H1 (cell line): ENCODE measurements around the gene ANO9. TPM values are rescaled to one million over a fixed set of nuclear protein-coding genes. Genes with fewer than 3 reads are reported as not detected.

Experiments used
- CTCF ChIA-PET: fragments of 300-600 bp; sonication (Branson Sonifier 250); formaldehyde crosslinking; loops from one replicate; lab custom pipeline; 2021; ENCODE audit not compliant: partially characterized antibody; lab: Charles Lee
- POLR2A ChIA-PET: fragments of 300-600 bp; sonication (Branson Sonifier 250); formaldehyde crosslinking; loops from one replicate; lab custom pipeline; 2021; ENCODE audit warnings: inconsistent platforms; ENCODE audit not compliant: partially characterized antibody; lab: Charles Lee
- DNase-seq, 2 experiments: peaks; one replicate each; pipeline versions ENCODE4 v3.0.0 to v3.0.0-alpha.2; 2010 to 2022; ENCODE audit warnings: low spot score in 2 of 2, low read depth in 1 of 2, mixed read lengths in 1 of 2
- FAIRE-seq: peaks from 2 replicates; lab custom pipeline; 2011; peaks lifted over from hg19 to GRCh38; lab: Jason Lieb, UNC
- H2AFZ ChIP-seq: 2 replicates; pipeline ENCODE4 v1.8.1; 2012; ENCODE audit warnings: low read length, inconsistent platforms
- H2AK5ac ChIP-seq: 2 replicates; pipeline ENCODE4 v1.6.1; 2013; ENCODE audit warnings: low read depth, low read length
- H2BK120ac ChIP-seq: replicated peaks from 2 replicates; pipeline ENCODE3; 2013; ENCODE audit warnings: low read depth, low read length, inconsistent platforms
- H2BK12ac ChIP-seq: 2 replicates; pipeline ENCODE4 v1.6.1; 2013; ENCODE audit warnings: low read depth, low read length
- H2BK15ac ChIP-seq: 2 replicates; pipeline ENCODE4 v1.6.1; 2013; ENCODE audit warnings: low read length
- H2BK20ac ChIP-seq: 2 replicates; pipeline ENCODE4 v1.6.1; 2013; ENCODE audit warnings: low read length
- H2BK5ac ChIP-seq: 2 replicates; pipeline ENCODE4 v1.6.1; 2013; ENCODE audit warnings: low read depth, low read length
- H3K14ac ChIP-seq: 2 replicates; pipeline ENCODE4 v1.6.1; 2013; ENCODE audit warnings: inconsistent platforms; ENCODE audit not compliant: insufficient read length
- H3K18ac ChIP-seq: 2 replicates; pipeline ENCODE4 v1.6.1; 2013; ENCODE audit warnings: low read length; ENCODE audit errors: extremely low read depth
- H3K23ac ChIP-seq: 2 replicates; pipeline ENCODE4 v1.6.1; 2013; ENCODE audit warnings: inconsistent platforms; ENCODE audit not compliant: insufficient read length
- H3K23me2 ChIP-seq: 2 replicates; pipeline ENCODE4 v1.6.1; 2013; ENCODE audit warnings: low read depth, low read length
- H3K27ac ChIP-seq: 2 replicates; pipeline ENCODE4 v1.6.1; 2011; ENCODE audit warnings: low read depth, low read length, inconsistent platforms
- H3K27me3 ChIP-seq, 4 experiments: replicated peaks in 1 of 4; 1 replicate in 1 of 4; 2 replicates in 3 of 4; pipeline versions ENCODE4 v1.6.1 to v1.8.1; 2011 to 2013; ENCODE audit warnings: low read length in 3 of 4, mild to moderate bottlenecking in 3 of 4, inconsistent platforms in 2 of 4, mixed read lengths in 2 of 4, moderate library complexity in 1 of 4; ENCODE audit not compliant: control insufficient read depth in 3 of 4, insufficient read depth in 3 of 4; ENCODE audit errors: extremely low read depth in 1 of 4
- H3K36me3 ChIP-seq, 4 experiments: 2 replicates each; pipeline versions ENCODE4 v1.6.1 to v1.8.1; 2011 to 2013; ENCODE audit warnings: mild to moderate bottlenecking in 4 of 4, low read length in 3 of 4, moderate library complexity in 2 of 4, control low read depth in 1 of 4, inconsistent platforms in 1 of 4; ENCODE audit not compliant: insufficient read depth in 4 of 4, control insufficient read depth in 2 of 4
- H3K4ac ChIP-seq: replicated peaks from 2 replicates; pipeline ENCODE3; 2013; ENCODE audit warnings: low read length, low read depth, mixed read lengths, inconsistent platforms; ENCODE audit not compliant: insufficient read length
- H3K4me1 ChIP-seq, 4 experiments: replicated peaks in 1 of 4; 1 replicate in 1 of 4; 2 replicates in 3 of 4; pipeline versions ENCODE4 v1.6.1 to v1.8.1; 2011 to 2013; ENCODE audit warnings: low read length in 3 of 4, inconsistent platforms in 2 of 4, mixed read lengths in 1 of 4; ENCODE audit not compliant: insufficient read depth in 4 of 4, control insufficient read depth in 3 of 4
- H3K4me2 ChIP-seq, 2 experiments: 2 replicates each; pipeline versions ENCODE4 v1.6.1 to v1.8.1; 2011 to 2013; ENCODE audit warnings: low read depth in 2 of 2, low read length in 2 of 2, control low read depth in 1 of 2, inconsistent platforms in 1 of 2, mild to moderate bottlenecking in 1 of 2; ENCODE audit not compliant: insufficient read depth in 1 of 2
- H3K4me3 ChIP-seq, 4 experiments: fragments of 200-600, 300-600 bp in 1 of 4; sonication (generic), shearing (Covaris generic), sonication (Bioruptor Twin) in 1 of 4; 2 replicates each; pipeline versions ENCODE4 v1.5.1 to v1.8.1; 2011 to 2016; ENCODE audit warnings: low read length in 4 of 4, low read depth in 3 of 4, control low read depth in 2 of 4, inconsistent platforms in 2 of 4, mild to moderate bottlenecking in 2 of 4, mixed read lengths in 1 of 4, moderate library complexity in 1 of 4; ENCODE audit not compliant: insufficient read depth in 2 of 4; ENCODE audit errors: extremely low read depth in 1 of 4
- H3K56ac ChIP-seq: replicated peaks from 2 replicates; pipeline ENCODE3; 2013; ENCODE audit warnings: low read depth, mild to moderate bottlenecking, mixed read lengths, low read length, inconsistent platforms; ENCODE audit not compliant: insufficient read length
- H3K79me1 ChIP-seq: 2 replicates; pipeline ENCODE4 v1.6.1; 2013; ENCODE audit warnings: low read depth, low read length, control low read depth
- H3K79me2 ChIP-seq, 2 experiments: 2 replicates each; pipeline versions ENCODE4 v1.6.1 to v1.8.1; 2012 to 2013; ENCODE audit warnings: low read length in 2 of 2, mild to moderate bottlenecking in 2 of 2, inconsistent platforms in 1 of 2; ENCODE audit not compliant: insufficient read depth in 2 of 2, control insufficient read depth in 1 of 2
- H3K9ac ChIP-seq, 4 experiments: replicated peaks in 1 of 4; 1 replicate in 1 of 4; 2 replicates in 3 of 4; pipeline versions ENCODE4 v1.6.1 to v1.8.1; 2011 to 2013; ENCODE audit warnings: low read depth in 3 of 4, low read length in 3 of 4, control low read depth in 2 of 4, mild to moderate bottlenecking in 2 of 4, moderate library complexity in 2 of 4, inconsistent platforms in 1 of 4; ENCODE audit errors: extremely low read depth in 1 of 4
- H3K9me3 ChIP-seq, 2 experiments: 2 replicates each; pipeline versions ENCODE4 v1.6.1 to v1.8.1; 2012 to 2013; ENCODE audit warnings: mild to moderate bottlenecking in 2 of 2, moderate library complexity in 2 of 2, control low read depth in 1 of 2, inconsistent platforms in 1 of 2, low read depth in 1 of 2, low read length in 1 of 2, mixed read lengths in 1 of 2; ENCODE audit not compliant: insufficient read depth in 2 of 2
- H4K20me1 ChIP-seq, 2 experiments: replicated peaks in 1 of 2; 2 replicates each; pipeline versions ENCODE3 to v1.8.1; 2011 to 2013; ENCODE audit warnings: inconsistent platforms in 2 of 2, low read length in 2 of 2, mild to moderate bottlenecking in 1 of 2; ENCODE audit not compliant: insufficient read depth in 2 of 2, control insufficient read depth in 1 of 2
- H4K5ac ChIP-seq: 2 replicates; pipeline ENCODE4 v1.6.1; 2013; ENCODE audit warnings: low read length, low read depth, mixed read lengths, inconsistent platforms; ENCODE audit not compliant: insufficient read length
- H4K8ac ChIP-seq: 2 replicates; pipeline ENCODE4 v1.8.0; 2013; ENCODE audit warnings: mild to moderate bottlenecking, moderate library complexity, low read length, inconsistent platforms; ENCODE audit not compliant: insufficient read depth; ENCODE audit errors: extremely low read depth
- H4K91ac ChIP-seq: replicated peaks from 2 replicates; pipeline ENCODE3; 2013; ENCODE audit warnings: low read length, mixed read lengths, inconsistent platforms; ENCODE audit not compliant: insufficient read length
- HDAC2 ChIP-seq, 2 experiments: fragments of 300-600 bp in 1 of 2; sonication (generic) in 1 of 2; IDR thresholded peaks; 2 replicates each; pipeline ENCODE4 v1.6.1; 2011 to 2012; ENCODE audit warnings: low read depth in 2 of 2, low read length in 2 of 2, mild to moderate bottlenecking in 2 of 2, moderate library complexity in 2 of 2, borderline replicate concordance in 1 of 2, inconsistent platforms in 1 of 2
- WGBS, 2 experiments: shearing (Covaris generic) in 1 of 2; methylation state at CpG; one replicate each; pipeline versions ENCODE4 v1.1.6 to v1.1.7; 2013 to 2015; ENCODE audit warnings: low lambda C conversion rate in 2 of 2, mixed read lengths in 2 of 2, inconsistent platforms in 1 of 2, low coverage in 1 of 2, missing lambda C conversion rate in 1 of 2; ENCODE audit not compliant: insufficient replicate concordance in 2 of 2, insufficient coverage in 1 of 2, insufficient read length in 1 of 2; ENCODE audit errors: extremely low coverage in 1 of 2, missing lambda C conversion rate in 1 of 2; 5-methylcytosine and 5-hydroxymethylcytosine counted together
- polyA plus RNA-seq, 7 experiments: library from polyadenylated mRNA; depleted of rRNA in 3 of 7; stranded (reverse) in 5 of 7; unstranded in 2 of 7; fragments of >200 nt in 5 of 7; fragments of 200-250 nt in 2 of 7; gene quantifications; 1 replicate in 5 of 7; 2 replicates in 1 of 7; 4 replicates in 1 of 7; pipeline versions ENCODE4 v1.2.1 to v1.2.3, GENCODE V29; 2011 to 2013; ENCODE audit warnings: missing spikeins in 2 of 7, mixed read lengths in 2 of 7
- total RNA-seq: library from RNA; stranded (reverse); fragmentation: NEBNext Ultra II Directional; extraction: Animal tissue kit (Norgen Biotek cat#: 25700); gene quantifications from 2 replicates; pipeline ENCODE4 v1.2.1, GENCODE V29; 2021

ANO9 gene
- total and polyA plus RNA-seq, 2 of the 8 experiments (the other 6 are each of a cell fraction or from before 2014, with no cell fraction given) = 20.0 to 20.7 TPM

- H3K4me1 ChIP-seq = peaks cover 0 to 8% (median 5%) of the 10 kb centered on the region in 4 experiments; a peak in 6 of 7 replicates
- no peak for FAIRE-seq
- WGBS, 2 experiments = 97% methylated on average over 46 of the region's 61 CpGs; no CpG with 5 or more reads in 1 of the 2 experiments
These were observed 29.8 kb upstream of the ANO9 start for GRCh38 chr11:471468-472145.

More at GRCh38 chr11:471468-472145, 29.8 kb upstream of the ANO9 start:
- no peak overlapping the region for H3K18ac ChIP-seq
- no peak overlapping the region for H3K4ac ChIP-seq
- no peak overlapping the region for H3K14ac ChIP-seq
- ChIA-PET CTCF (interaction anchor here (0.7 to 4.0 kb wide), 7 partner anchors 22 to 79 kb away, joined by 3 to 32 read pairs (median 4); partner anchors contain the start of gene PTDSS2), POLR2A (interaction anchor here (1.1 to 2.0 kb wide), 3 partner anchors 19 to 55 kb away, joined by 3 to 6 read pairs (median 3); no protein-coding TSS in a partner anchor)
- peaks cover 0 to 9% of the 10 kb centered on the region in 2 experiments for H4K20me1 ChIP-seq
- no peak overlapping the region for H2BK5ac ChIP-seq
- no peak overlapping the region for H2BK15ac ChIP-seq
- no peak overlapping the region for H4K5ac ChIP-seq
- no peak overlapping the region for H3K4me3 ChIP-seq
- no peaks in the 10 kb centered on the region for H3K23me2 ChIP-seq
- no peak for DNase-seq
- no peaks in the 10 kb centered on the region for H3K27me3 ChIP-seq
- no peak overlapping the region for H2AFZ ChIP-seq
- no peak overlapping the region for H3K23ac ChIP-seq
- no peak overlapping the region for H3K4me2 ChIP-seq
- H2BK20ac ChIP-seq = no peak overlapping the region
- no peaks in the 10 kb centered on the region for H3K9me3 ChIP-seq
- no peak overlapping the region for H2AK5ac ChIP-seq
- TF ChIP-seq HDAC2 (IDR thresholded peaks at IDR 0.05; ENCODE audit: borderline replicate concordance in 1 of 2, low read depth in 2 of 2, low read length in 2 of 2) = no peak
- no peak overlapping the region for H2BK12ac ChIP-seq
- H3K56ac ChIP-seq = no peak overlapping the region
- peak overlapping the region; percentile 14 for H4K8ac ChIP-seq
- H3K79me1 ChIP-seq = peaks cover 13% of the 10 kb centered on the region
- no peak overlapping the region for H4K91ac ChIP-seq
- peaks cover 0 to 7% (median 2%) of the 10 kb centered on the region in 4 experiments; a peak in 2 of 8 replicates for H3K36me3 ChIP-seq
- peaks cover 7 to 42% of the 10 kb centered on the region in 2 experiments for H3K79me2 ChIP-seq
- H3K27ac ChIP-seq = no peak overlapping the region
- no peak overlapping the region for H2BK120ac ChIP-seq
- no peak overlapping the region for H3K9ac ChIP-seq
